ENCODE measurements around the gene LRWD1.

GRCh38 chr7:102429141-102429899, 35.5 kb upstream of the LRWD1 start:
- TF ChIP-seq KDM2A (CRISPR knock-in tag; IDR thresholded peaks at IDR 0.05; ENCODE audit: borderline replicate concordance, low read depth) (no peak; the same call in 1 of the 2 replicates), CTCF (CRISPR knock-in tag; IDR thresholded peaks at IDR 0.05) (no peak), TCF7 (IDR thresholded peaks at IDR 0.05; ENCODE audit: low read depth) (no peak), POLR2AphosphoS5 (IDR thresholded peaks at IDR 0.05; ENCODE audit: low read depth, low read length) (no peak), ETS1 (CRISPR knock-in tag; IDR thresholded peaks at IDR 0.05) (no peak), THRA (CRISPR knock-in tag; IDR thresholded peaks at IDR 0.05; ENCODE audit: borderline replicate concordance) (no peak), EZH2 (conservative IDR thresholded peaks at IDR 0.05; ENCODE audit: low read depth, low read length) (no peak), RFX5 (IDR thresholded peaks at IDR 0.05; ENCODE audit: low read depth, low read length) (no peak), KLF11 (CRISPR knock-in tag; IDR thresholded peaks at IDR 0.05) (no peak)
- TF ChIP-seq, protein P1, sequence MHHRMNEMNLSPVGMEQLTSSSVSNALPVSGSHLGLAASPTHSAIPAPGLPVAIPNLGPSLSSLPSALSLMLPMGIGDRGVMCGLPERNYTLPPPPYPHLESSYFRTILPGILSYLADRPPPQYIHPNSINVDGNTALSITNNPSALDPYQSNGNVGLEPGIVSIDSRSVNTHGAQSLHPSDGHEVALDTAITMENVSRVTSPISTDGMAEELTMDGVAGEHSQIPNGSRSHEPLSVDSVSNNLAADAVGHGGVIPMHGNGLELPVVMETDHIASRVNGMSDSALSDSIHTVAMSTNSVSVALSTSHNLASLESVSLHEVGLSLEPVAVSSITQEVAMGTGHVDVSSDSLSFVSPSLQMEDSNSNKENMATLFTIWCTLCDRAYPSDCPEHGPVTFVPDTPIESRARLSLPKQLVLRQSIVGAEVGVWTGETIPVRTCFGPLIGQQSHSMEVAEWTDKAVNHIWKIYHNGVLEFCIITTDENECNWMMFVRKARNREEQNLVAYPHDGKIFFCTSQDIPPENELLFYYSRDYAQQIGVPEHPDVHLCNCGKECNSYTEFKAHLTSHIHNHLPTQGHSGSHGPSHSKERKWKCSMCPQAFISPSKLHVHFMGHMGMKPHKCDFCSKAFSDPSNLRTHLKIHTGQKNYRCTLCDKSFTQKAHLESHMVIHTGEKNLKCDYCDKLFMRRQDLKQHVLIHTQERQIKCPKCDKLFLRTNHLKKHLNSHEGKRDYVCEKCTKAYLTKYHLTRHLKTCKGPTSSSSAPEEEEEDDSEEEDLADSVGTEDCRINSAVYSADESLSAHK (CRISPR knock-in tag; IDR thresholded peaks at IDR 0.05; ENCODE audit: borderline replicate concordance), result no peak
